ENCODE data around the gene SEC14L6.

SEC14L6 gene

GRCh38 chr22:30491381-30491780, 55.2 kb downstream of the SEC14L6 start:
- DNase-seq = no peak

- peak; percentile 20 to 37 for DNase-seq
These were observed 56.1 kb downstream of the SEC14L6 start for GRCh38 chr22:30490399-30490798.

GRCh38 chr22:30488121-30488520, 58.4 kb downstream of the SEC14L6 start:
- DNase-seq = no peak

- DNase-seq = no peak
These were observed 59.9 kb downstream of the SEC14L6 start for GRCh38 chr22:30486661-30487115.

GRCh38 chr22:30486118-30486517, 60.4 kb downstream of the SEC14L6 start:
- DNase-seq = no peak

- DNase-seq = peak; percentile 20 to 35
These were observed 61.1 kb downstream of the SEC14L6 start for GRCh38 chr22:30485362-30485988.

- DNase-seq = no peak
These were observed 63.4 kb downstream of the SEC14L6 start for GRCh38 chr22:30483169-30483568.

GRCh38 chr22:30481711-30482110, 64.8 kb downstream of the SEC14L6 start:
- DNase-seq = no peak

- DNase-seq = no peak
These were observed 66.6 kb downstream of the SEC14L6 start for GRCh38 chr22:30479981-30480380.

GRCh38 chr22:30474683-30475424, 71.7 kb downstream of the SEC14L6 start:
- peak; percentile 36 to 50 for DNase-seq

- no peak for DNase-seq
These were observed 72.4 kb downstream of the SEC14L6 start for GRCh38 chr22:30474121-30474520.

- DNase-seq = no peak
These were observed 73.4 kb downstream of the SEC14L6 start for GRCh38 chr22:30472994-30473720.

All from SHP77 (cell line).